Aorta (tissue), 5 donors: ENCODE results near the gene SRGAP1. TPM values are rescaled to one million over a fixed set of nuclear protein-coding genes. Genes with fewer than 3 reads are reported as not detected.
"Not testable (repeated sequence)": the region's sequence is repeated elsewhere in the genome, so short reads cannot be mapped to it uniquely, and the experiment has no call there.

Experiments used
- ATAC-seq: fragments of 200-7000 bp; cut with Tn5 transposase; one replicate; pipeline ENCODE4 v1.9.1; 2022; ENCODE audit warnings: moderate library complexity; ENCODE audit not compliant: low FRiP score
- DNase-seq, 2 donors: peaks; one replicate each; pipeline ENCODE4 v3.0.0-alpha.2; 2020
- H3K27ac ChIP-seq, 2 donors: one replicate each; pipeline ENCODE4 v1.5.1; 2013; ENCODE audit warnings: low read length in 2 of 2, mild to moderate bottlenecking in 2 of 2, moderate library complexity in 2 of 2, control low read depth in 1 of 2, inconsistent platforms in 1 of 2, low read depth in 1 of 2
- H3K27me3 ChIP-seq, 2 donors: one replicate each; pipeline ENCODE4 v1.6.1; 2013; ENCODE audit warnings: control low read depth in 1 of 2, low read length in 1 of 2, mild to moderate bottlenecking in 1 of 2, moderate library complexity in 1 of 2; ENCODE audit not compliant: insufficient read depth in 2 of 2, control insufficient read depth in 1 of 2
- H3K36me3 ChIP-seq, 2 donors: one replicate each; pipeline ENCODE4 v1.6.1; 2013; ENCODE audit warnings: control low read depth in 1 of 2, low read length in 1 of 2, mild to moderate bottlenecking in 1 of 2; ENCODE audit not compliant: insufficient read depth in 2 of 2, control insufficient read depth in 1 of 2
- H3K4me1 ChIP-seq, 2 donors: one replicate each; pipeline ENCODE4 v1.6.1; 2013; ENCODE audit warnings: low read length in 2 of 2, control low read depth in 1 of 2, mild to moderate bottlenecking in 1 of 2, moderate library complexity in 1 of 2; ENCODE audit not compliant: insufficient read depth in 2 of 2, control insufficient read depth in 1 of 2
- H3K4me3 ChIP-seq, 2 donors: one replicate each; pipeline ENCODE4 v1.5.1; 2013; ENCODE audit warnings: low read length in 2 of 2, control low read depth in 1 of 2, mild to moderate bottlenecking in 1 of 2
- H3K9me3 ChIP-seq: one replicate; pipeline ENCODE4 v1.6.1; 2013; ENCODE audit warnings: mild to moderate bottlenecking, low read length; ENCODE audit not compliant: control insufficient read depth
- WGBS, 2 donors: extraction: QIAGEN DNeasy Blood & Tissue Kit; methylation state at CpG; one replicate each; pipeline ENCODE4 v1.1.7; 2013; 5-methylcytosine and 5-hydroxymethylcytosine counted together
- intact Hi-C, 2 donors: fragments of 100-400 bp; cut with DNase I; formaldehyde crosslinking; loops; one replicate each; pipeline versions ENCODE4 v1.14.2 to v1.15.0; 2022
- polyA plus RNA-seq, 2 donors: library from polyadenylated mRNA; stranded (reverse); fragments of 200-250 nt; gene quantifications; one replicate each; pipeline ENCODE4 v1.2.3, GENCODE V29; 2013
- total RNA-seq, 2 donors: library from RNA; stranded (reverse); fragmentation: NEBNext Ultra II Directional; extraction: Animal tissue kit (Norgen Biotek cat#: 25700); gene quantifications; one replicate each; pipeline ENCODE4 v1.2.1, GENCODE V29; 2021
- donor health status: healthy with polysubstance abuse.
- donor health status: Bipolar disorder and iron deficiency.
- donor health status: DM: no; HTN: no; CAD: no.
- donor health status: DM: no; HTN: no; CAD: no.
- donor health status: DM: yes; HTN: yes; CAD: no.

SRGAP1 gene
- total and polyA plus RNA-seq, 4 donors: 0.88 to 15.5 (median 6.0) TPM

DNA sequence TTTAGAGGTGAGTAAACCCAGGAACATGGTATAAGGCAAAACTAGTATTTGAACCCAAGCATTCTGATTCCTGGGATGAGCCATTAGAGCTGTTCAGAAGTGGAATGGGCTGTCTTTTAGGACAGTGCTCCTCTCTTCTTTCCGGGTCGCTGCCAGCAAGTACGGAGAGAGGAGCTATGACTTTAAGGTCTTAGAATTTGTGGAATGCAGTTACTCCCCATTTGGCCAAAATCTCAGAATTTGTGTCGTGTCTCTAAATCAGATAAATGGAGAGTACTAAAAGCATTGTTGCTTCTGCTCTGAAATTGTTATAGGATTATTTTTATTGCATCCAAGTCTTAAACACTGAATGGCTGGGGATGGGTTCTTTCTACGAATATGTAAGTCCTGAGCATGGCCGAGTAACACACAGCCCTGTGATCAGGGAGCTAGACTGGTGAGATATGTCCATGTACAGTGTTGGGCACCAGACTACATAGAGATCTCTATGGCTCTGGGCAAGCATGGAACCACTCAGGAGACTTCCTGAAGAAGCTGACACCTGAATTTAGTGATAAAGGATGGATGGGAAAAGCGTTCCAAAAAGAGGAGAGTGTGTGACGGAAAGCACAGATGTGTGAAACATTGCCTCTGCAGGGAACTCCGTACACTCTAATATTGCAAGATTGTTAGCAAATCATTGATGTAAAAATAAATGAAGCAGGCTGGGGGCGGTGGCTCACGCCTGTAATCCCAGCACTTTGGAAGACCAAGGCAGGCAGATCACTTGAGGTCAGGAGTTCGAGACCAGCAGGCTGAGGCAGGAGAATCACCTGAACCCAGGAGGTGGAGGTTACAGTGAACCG, 184.7 kb downstream of the SRGAP1 start:
- H3K27ac ChIP-seq: no peak overlapping the region
- no peak for DNase-seq
- H3K27me3 ChIP-seq: no peaks in the 10 kb centered on the region
- H3K9me3 ChIP-seq: no peaks in the 10 kb centered on the region
- H3K4me3 ChIP-seq: no peak overlapping the region
- ATAC-seq: no peak
- H3K36me3 ChIP-seq: no peaks in the 10 kb centered on the region
- intact Hi-C loops: no loop called here
- H3K4me1 ChIP-seq: peaks cover 0 to 2% of the 10 kb centered on the region in 2 donors
- 69 to 71% methylated on average over 13 of the region's 13 CpGs for WGBS, 2 donors

DNA sequence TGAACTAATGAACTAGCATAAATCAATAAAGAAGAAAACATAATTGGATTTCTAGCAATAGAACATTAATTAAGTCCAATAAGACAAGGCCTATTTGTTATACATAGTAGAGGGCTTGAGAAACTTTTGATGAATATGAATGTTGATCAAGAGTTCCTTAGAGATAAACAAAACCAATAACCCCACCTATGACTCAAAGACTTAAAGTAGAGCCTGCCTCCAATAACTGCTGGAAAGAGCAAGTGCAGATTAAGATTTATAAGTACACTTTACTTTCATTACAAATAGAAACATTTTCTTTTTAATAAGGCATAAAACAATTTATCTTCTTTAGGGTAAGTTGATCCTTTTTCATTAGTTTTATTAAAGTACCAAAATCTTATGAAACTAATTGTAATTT, 185.7 kb downstream of the SRGAP1 start:
- Histone ChIP-seq H3K4me1 (peaks cover 0 to 2% of the 10 kb centered on the region in 2 donors), H3K36me3 (no peaks in the 10 kb centered on the region), H3K27ac (no peak overlapping the region), H3K4me3 (no peak overlapping the region), H3K27me3 (no peaks in the 10 kb centered on the region), H3K9me3 (no peaks in the 10 kb centered on the region)
- DNase-seq (no peak), ATAC-seq (no peak)
- intact Hi-C loops: no loop called here

DNA sequence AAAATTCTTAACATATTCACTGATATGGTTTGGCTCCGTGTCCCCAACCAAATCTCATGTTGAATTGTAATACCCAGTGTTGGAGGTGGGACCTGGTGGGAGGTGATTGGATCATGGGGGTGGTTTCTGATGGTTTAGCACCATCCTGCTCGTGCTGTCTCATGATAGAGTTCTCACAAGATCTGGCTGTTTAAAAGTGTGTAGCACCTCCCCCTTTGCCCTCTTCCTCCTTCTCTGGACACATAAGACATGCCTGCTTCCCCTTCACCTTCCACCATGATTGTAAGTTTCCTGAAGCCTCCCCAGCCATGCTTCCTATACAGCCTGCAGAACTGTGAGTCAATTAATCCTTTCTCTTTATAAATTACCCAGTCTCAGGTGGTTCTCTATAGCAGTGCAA, 189.6 kb downstream of the SRGAP1 start:
- 94 to 100% methylated on average over 2 of the region's 2 CpGs for WGBS, 2 donors
- H3K27me3 ChIP-seq, ATAC-seq, intact Hi-C loops, DNase-seq, H3K36me3 ChIP-seq, H3K4me3 ChIP-seq, H3K9me3 ChIP-seq, H3K27ac ChIP-seq, H3K4me1 ChIP-seq: not testable (repeated sequence)

DNA sequence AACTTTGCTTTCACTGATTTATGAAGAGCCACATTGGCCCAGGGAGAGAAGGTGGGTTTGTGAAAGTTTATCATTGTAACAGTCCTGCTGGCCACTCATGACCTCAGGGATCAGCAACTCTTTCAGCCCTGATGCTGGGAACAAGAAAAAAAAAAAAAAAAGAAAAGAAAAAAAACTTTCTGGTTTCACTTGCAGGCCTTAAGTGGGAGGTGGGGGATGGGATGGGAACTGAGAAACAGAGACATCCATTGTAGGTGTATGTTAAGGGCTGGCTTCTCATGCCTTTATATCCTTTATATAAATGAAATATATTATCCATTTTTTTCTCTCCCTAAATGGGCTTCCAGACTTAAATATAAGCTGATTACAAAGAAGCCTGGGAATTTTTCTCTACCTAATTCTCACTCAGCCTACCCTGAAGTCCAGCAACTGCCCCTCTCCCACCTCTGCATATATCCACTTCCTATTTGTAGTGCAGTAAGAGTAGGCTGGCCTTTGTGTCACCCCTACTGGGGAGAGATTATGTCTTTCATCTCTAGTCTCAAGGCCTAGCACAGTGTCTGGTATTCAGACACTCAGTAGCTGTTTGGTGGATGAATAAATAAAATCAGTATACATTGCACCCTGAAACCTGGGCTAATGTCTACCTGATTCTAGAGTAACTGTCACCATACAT, 190.5 kb downstream of the SRGAP1 start:
- H3K36me3 ChIP-seq: no peaks in the 10 kb centered on the region
- ATAC-seq: no peak
- DNase-seq: no peak
- H3K4me3 ChIP-seq: no peak overlapping the region
- H3K4me1 ChIP-seq: peaks cover 0 to 2% of the 10 kb centered on the region in 2 donors
- H3K27me3 ChIP-seq: no peaks in the 10 kb centered on the region
- H3K27ac ChIP-seq: no peak overlapping the region
- no peaks in the 10 kb centered on the region for H3K9me3 ChIP-seq
- intact Hi-C loops: no loop called here

DNA sequence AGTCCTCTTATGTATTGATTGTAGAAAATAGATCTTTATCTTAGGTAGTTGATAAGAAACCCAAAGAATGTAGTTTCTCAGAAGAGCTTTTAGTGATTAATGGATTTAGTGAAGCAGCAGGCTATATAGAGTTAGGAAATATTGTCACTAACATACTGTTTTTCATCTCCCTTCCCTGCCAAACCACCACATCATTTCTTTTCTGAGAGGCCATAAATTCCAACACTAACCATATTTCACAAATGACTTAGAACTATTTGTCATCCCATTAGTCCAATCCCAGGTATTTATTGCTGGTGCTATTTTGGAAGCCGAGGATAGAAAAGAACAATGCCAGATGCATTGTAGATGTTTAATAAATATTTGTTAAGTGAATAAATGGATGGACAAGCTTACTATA, 191.9 kb downstream of the SRGAP1 start:
- Histone ChIP-seq H3K27me3 (no peaks in the 10 kb centered on the region), H3K27ac (no peak overlapping the region), H3K9me3 (no peaks in the 10 kb centered on the region), H3K4me1 (peaks cover 0 to 2% of the 10 kb centered on the region in 2 donors), H3K36me3 (no peaks in the 10 kb centered on the region), H3K4me3 (no peak overlapping the region)
- WGBS, 2 donors: 28 to 68% methylated on average over 1 of the region's 1 CpG
- no peak for DNase-seq
- intact Hi-C loops: no loop called here
- ATAC-seq: no peak

DNA sequence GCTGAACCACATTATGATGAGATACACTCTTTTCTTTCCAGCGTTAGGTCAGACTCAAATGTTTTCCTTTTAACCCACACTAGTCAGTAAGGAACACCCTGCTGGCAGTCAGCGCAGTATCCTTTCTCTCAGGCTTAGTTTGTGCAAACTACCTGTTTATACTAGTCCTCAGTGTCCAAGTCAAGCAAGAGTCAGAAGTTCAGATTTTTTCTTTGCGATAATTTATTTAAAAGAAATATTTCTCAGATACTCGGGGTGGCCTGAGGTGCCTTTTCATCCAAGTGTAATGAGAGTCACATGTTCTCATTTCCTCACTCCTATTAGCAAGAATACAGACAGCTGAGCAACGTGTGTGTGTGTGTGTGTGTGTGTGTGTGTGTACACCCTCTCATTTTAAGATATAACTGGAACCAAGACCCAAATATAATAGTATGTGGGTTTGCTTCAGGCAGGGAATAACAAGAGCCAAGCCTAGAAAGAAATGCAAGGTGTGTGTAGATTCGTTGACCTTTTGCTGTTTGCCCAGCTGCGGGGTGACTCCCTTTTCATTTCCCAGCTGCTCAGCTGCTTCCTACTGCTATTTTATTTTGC, 194.9 kb downstream of the SRGAP1 start:
- no peaks in the 10 kb centered on the region for H3K36me3 ChIP-seq
- peak; percentile 56 for ATAC-seq
- H3K27me3 ChIP-seq: no peaks in the 10 kb centered on the region
- peaks cover 0 to 2% of the 10 kb centered on the region in 2 donors for H3K4me1 ChIP-seq
- no peaks in the 10 kb centered on the region for H3K9me3 ChIP-seq
- peak overlapping the region in 1 of 2 donors; percentile 19 for H3K4me3 ChIP-seq
- intact Hi-C loops: no loop called here
- WGBS, 2 donors: 2 to 9% methylated on average over 7 of the region's 7 CpGs
- DNase-seq: no peak
- H3K27ac ChIP-seq: no peak overlapping the region

DNA sequence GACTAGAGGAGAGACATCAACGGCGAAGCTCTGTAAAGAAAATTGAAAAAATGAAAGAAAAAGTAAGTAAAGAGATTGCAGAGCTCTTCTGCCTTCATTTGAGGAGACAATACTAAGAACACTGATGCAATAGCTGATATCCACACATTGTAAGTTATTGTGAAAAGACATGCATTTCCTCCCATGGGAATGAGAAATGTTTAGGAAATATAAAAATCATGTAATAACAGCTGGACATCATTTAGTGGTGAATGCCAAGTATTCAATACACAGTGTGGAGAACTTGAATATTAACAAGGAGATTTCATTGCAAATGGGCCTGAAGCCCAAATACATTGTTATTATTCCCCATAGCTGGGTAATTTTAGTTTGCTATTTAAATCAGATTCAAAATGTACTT, 198.4 kb downstream of the SRGAP1 start:
- intact Hi-C loops: no loop called here
- no peak for DNase-seq

DNA sequence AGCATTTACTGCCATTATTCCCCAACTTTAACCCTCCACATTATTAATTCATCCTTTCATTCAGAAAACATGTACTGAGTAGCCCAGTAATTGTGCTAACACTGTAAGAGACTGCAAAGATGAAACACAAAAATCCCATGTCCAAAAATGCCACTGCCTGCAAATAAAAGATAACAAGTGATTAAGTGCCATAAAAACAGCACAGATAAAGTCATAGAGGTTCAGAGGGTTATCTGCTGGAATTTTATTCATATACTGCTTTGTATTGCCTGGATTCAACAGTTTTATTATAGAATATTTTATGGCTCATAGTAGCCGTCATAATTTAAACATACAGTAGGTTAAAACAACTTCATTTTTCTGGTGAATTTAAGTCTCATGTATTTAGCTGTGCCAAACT, 199.7 kb downstream of the SRGAP1 start:
- intact Hi-C loops: no loop called here
- DNase-seq (no peak), ATAC-seq (no peak)
- Histone ChIP-seq H3K9me3 (peaks cover under 1% of the 10 kb centered on the region), H3K27me3 (no peaks in the 10 kb centered on the region), H3K4me3 (no peak overlapping the region), H3K36me3 (no peaks in the 10 kb centered on the region), H3K27ac (no peak overlapping the region), H3K4me1 (peaks cover 0 to 2% of the 10 kb centered on the region in 2 donors)
- WGBS, 2 donors: 60 to 78% methylated on average over 1 of the region's 1 CpG

More for the DNA sequence above, 198.4 kb downstream of the SRGAP1 start:
- Histone ChIP-seq H3K27me3 (no peaks in the 10 kb centered on the region), H3K27ac (no peak overlapping the region), H3K36me3 (no peaks in the 10 kb centered on the region), H3K9me3 (no peaks in the 10 kb centered on the region), H3K4me1 (peaks cover 0 to 2% of the 10 kb centered on the region in 2 donors), H3K4me3 (no peak overlapping the region)
- 88 to 94% methylated on average over 2 of the region's 2 CpGs for WGBS, 2 donors
- ATAC-seq: no peak
